CD4-positive, alpha-beta T cell treated with Interferon alpha-2 for 1 hour (primary cell): ENCODE results near the gene DCDC2.
"Not testable (repeated sequence)": the region's sequence is repeated elsewhere in the genome, so short reads cannot be mapped to it uniquely, and the experiment has no call there.

Experiments used
- DNase-seq, 2 donors: peaks; one replicate each; pipeline ENCODE4 v3.0.0-alpha.2; 2020 to 2022

Gene DCDC2

GRCh38 chr6:24255676-24256075, 102.2 kb downstream of the DCDC2 start:
- DNase-seq: no peak

GRCh38 chr6:24253360-24253759, 104.5 kb downstream of the DCDC2 start:
- no peak for DNase-seq

- no peak for DNase-seq
These were observed 105.6 kb downstream of the DCDC2 start for GRCh38 chr6:24252280-24252679.

- DNase-seq: no peak
These were observed 106.5 kb downstream of the DCDC2 start for GRCh38 chr6:24251339-24251738.

GRCh38 chr6:24249926-24250325, 107.9 kb downstream of the DCDC2 start:
- DNase-seq: no peak

- no peak for DNase-seq
These were observed 112.6 kb downstream of the DCDC2 start for GRCh38 chr6:24245275-24245674.

GRCh38 chr6:24242924-24243323, 114.9 kb downstream of the DCDC2 start:
- DNase-seq: no peak

GRCh38 chr6:24241779-24242178, 116.1 kb downstream of the DCDC2 start:
- DNase-seq: not testable (repeated sequence)

- DNase-seq: no peak
These were observed 116.9 kb downstream of the DCDC2 start for GRCh38 chr6:24240943-24241342.

- no peak for DNase-seq
These were observed 117.4 kb downstream of the DCDC2 start for GRCh38 chr6:24240380-24240928.

- no peak for DNase-seq
These were observed 119.2 kb downstream of the DCDC2 start for GRCh38 chr6:24238700-24239099.

GRCh38 chr6:24236779-24237178, 121.1 kb downstream of the DCDC2 start:
- DNase-seq: peak in 1 of 2 donors; percentile 9

- DNase-seq: no peak
These were observed 123.9 kb downstream of the DCDC2 start for GRCh38 chr6:24233813-24234442.

GRCh38 chr6:24231438-24231977, 126.4 kb downstream of the DCDC2 start:
- no peak for DNase-seq

- DNase-seq: no peak
These were observed 128.0 kb downstream of the DCDC2 start for GRCh38 chr6:24229696-24230405.

- DNase-seq: peak in 1 of 2 donors; percentile 14
These were observed 129.1 kb downstream of the DCDC2 start for GRCh38 chr6:24228681-24229255.

- DNase-seq: no peak
These were observed 129.7 kb downstream of the DCDC2 start for GRCh38 chr6:24228123-24228522.

GRCh38 chr6:24227556-24227955, 130.3 kb downstream of the DCDC2 start:
- DNase-seq: no peak

GRCh38 chr6:24226541-24226940, 131.3 kb downstream of the DCDC2 start:
- DNase-seq: no peak

- no peak for DNase-seq
These were observed 132.0 kb downstream of the DCDC2 start for GRCh38 chr6:24225838-24226237.

- no peak for DNase-seq
These were observed 134.5 kb downstream of the DCDC2 start for GRCh38 chr6:24223115-24223919.

GRCh38 chr6:24219670-24220069, 138.2 kb downstream of the DCDC2 start:
- DNase-seq: no peak

- no peak for DNase-seq
These were observed 142.9 kb downstream of the DCDC2 start for GRCh38 chr6:24214984-24215383.
